CD4-positive, alpha-beta memory T cell (primary cell): Measurements from ENCODE around the gene HIPK3. TPM values are rescaled to one million over a fixed set of nuclear protein-coding genes. Genes with fewer than 3 reads are reported as not detected.
"Not testable (repeated sequence)": the region's sequence is repeated elsewhere in the genome, so short reads cannot be mapped to it uniquely, and the experiment has no call there.

Experiments used
- CTCF ChIA-PET: fragments of 350-600 bp; sonication (Branson Sonifier 250); formaldehyde crosslinking; loops from one replicate; lab custom pipeline; 2021; ENCODE audit warnings: inconsistent platforms; ENCODE audit not compliant: partially characterized antibody; lab: Charles Lee
- POLR2A ChIA-PET: fragments of 350-600 bp; sonication (Branson Sonifier 250); formaldehyde crosslinking; loops from one replicate; lab custom pipeline; 2021; ENCODE audit not compliant: partially characterized antibody; lab: Charles Lee
- DNase-seq, 5 donors: peaks; one replicate each; pipeline versions ENCODE4 v3.0.0 to v3.0.0-alpha.2; 2020 to 2022; ENCODE audit warnings: mixed read lengths in 1 of 5
- H3K27ac ChIP-seq: one replicate; pipeline ENCODE4 v1.7.0; 2013; ENCODE audit warnings: low read depth, low read length
- H3K27me3 ChIP-seq: 2 replicates; pipeline ENCODE4 v1.7.0; 2013; ENCODE audit warnings: mild to moderate bottlenecking, low read length, moderate library complexity; ENCODE audit not compliant: insufficient read depth
- H3K36me3 ChIP-seq: 2 replicates; pipeline ENCODE4 v1.7.0; 2013; ENCODE audit warnings: mild to moderate bottlenecking, low read length, moderate library complexity; ENCODE audit not compliant: insufficient read depth
- H3K4me1 ChIP-seq: 2 replicates; pipeline ENCODE4 v1.7.0; 2013; ENCODE audit warnings: mild to moderate bottlenecking, low read length, moderate library complexity; ENCODE audit not compliant: insufficient read depth
- H3K4me3 ChIP-seq, 2 donors: one replicate each; pipeline ENCODE4 v1.7.0; 2013; ENCODE audit warnings: low read length in 2 of 2, mild to moderate bottlenecking in 1 of 2
- H3K9me3 ChIP-seq, 2 donors: one replicate each; pipeline ENCODE4 v1.7.0; 2013; ENCODE audit warnings: low read length in 2 of 2, control low read depth in 1 of 2; ENCODE audit not compliant: control insufficient read depth in 1 of 2
- H3K27ac Mint-ChIP-seq, 7 donors: one replicate each; pipeline ENCODE4 v1.8.0; 2020 to 2021; ENCODE audit warnings: mixed read lengths in 7 of 7, mild to moderate bottlenecking in 6 of 7, inconsistent platforms in 3 of 7, moderate library complexity in 3 of 7
- H3K27me3 Mint-ChIP-seq, 2 donors: one replicate each; pipeline ENCODE4 v1.8.0; 2020 to 2021; ENCODE audit warnings: mixed read lengths in 2 of 2
- H3K36me3 Mint-ChIP-seq, 2 donors: one replicate each; pipeline ENCODE4 v1.8.0; 2020 to 2021; ENCODE audit warnings: mixed read lengths in 2 of 2, inconsistent platforms in 1 of 2, mild to moderate bottlenecking in 1 of 2
- H3K4me1 Mint-ChIP-seq, 4 donors: one replicate each; pipeline ENCODE4 v1.8.0; 2020 to 2021; ENCODE audit warnings: mixed read lengths in 4 of 4, mild to moderate bottlenecking in 1 of 4
- H3K4me3 Mint-ChIP-seq, 8 donors: one replicate each; pipeline ENCODE4 v1.8.0; 2020 to 2021; ENCODE audit warnings: mixed read lengths in 8 of 8, mild to moderate bottlenecking in 7 of 8, moderate library complexity in 6 of 8, inconsistent platforms in 3 of 8
- H3K9me3 Mint-ChIP-seq, 8 donors: one replicate each; pipeline ENCODE4 v1.8.0; 2020 to 2021; ENCODE audit warnings: mixed read lengths in 8 of 8, mild to moderate bottlenecking in 5 of 8, inconsistent platforms in 3 of 8, moderate library complexity in 1 of 8
- intact Hi-C: fragments of 100-400 bp; cut with micrococcal nuclease; formaldehyde crosslinking; loops from one replicate; pipeline ENCODE4 v1.15.1; 2023
- polyA plus RNA-seq, 2 donors: library from polyadenylated mRNA; unstranded; fragments of 300-500 nt; fragmentation: Illumina TruSeq; gene quantifications; one replicate each; pipeline ENCODE4 v1.2.3, GENCODE V29; 2021
- total RNA-seq, 2 experiments: library from RNA; stranded (reverse); gene quantifications; one replicate each; pipeline ENCODE4 v1.2.3, GENCODE V29; 2021

HIPK3 gene
- total and polyA plus RNA-seq, 4 experiments from 2014 or later, result 31.1 to 92.0 (median 59.8) TPM

DNA sequence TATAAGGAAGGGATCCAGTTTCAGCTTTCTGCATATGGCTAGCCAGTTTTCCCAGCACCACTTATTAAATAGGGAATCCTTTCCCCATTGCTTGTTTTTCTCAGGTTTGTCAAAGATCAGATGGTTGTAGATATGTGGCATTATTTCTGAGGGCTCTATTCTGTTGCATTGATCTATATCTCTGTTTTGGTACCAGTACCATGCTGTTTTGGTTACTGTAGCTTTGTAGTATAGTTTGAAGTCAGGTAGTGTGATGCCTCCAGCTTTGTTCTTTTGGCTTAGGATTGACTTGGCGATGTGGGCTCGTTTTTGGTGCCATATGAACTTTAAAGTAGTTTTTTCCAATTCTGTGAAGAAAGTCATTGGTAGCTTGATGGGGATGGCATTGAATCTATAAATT, 40.5 kb upstream of the HIPK3 start:
- CTCF ChIA-PET, DNase-seq, H3K9me3 Mint-ChIP-seq, POLR2A ChIA-PET, H3K36me3 ChIP-seq, H3K9me3 ChIP-seq, H3K4me1 Mint-ChIP-seq, H3K27ac ChIP-seq, H3K27ac Mint-ChIP-seq, H3K36me3 Mint-ChIP-seq, H3K27me3 Mint-ChIP-seq, H3K4me3 Mint-ChIP-seq, H3K27me3 ChIP-seq, H3K4me3 ChIP-seq, H3K4me1 ChIP-seq, intact Hi-C loops: not testable (repeated sequence)

- Histone ChIP-seq H3K27me3 (no peaks in the 10 kb centered on the region), H3K4me3 (no peak overlapping the region), H3K27ac (no peak overlapping the region), H3K36me3 (no peaks in the 10 kb centered on the region), H3K9me3 (no peaks in the 10 kb centered on the region), H3K4me1 (no peaks in the 10 kb centered on the region)
- H3K27ac Mint-ChIP-seq, result peak overlapping the region in 1 of 7 donors; percentile 57
- intact Hi-C loops, result no loop called here
- no peak for DNase-seq
- ChIA-PET CTCF (no interaction called here), POLR2A (no interaction called here)
- H3K9me3 Mint-ChIP-seq, result peaks cover 0 to 5% (median 0%) of the 10 kb centered on the region in 8 donors
- H3K36me3 Mint-ChIP-seq, result peaks cover 0 to 4% of the 10 kb centered on the region in 2 donors
- peaks cover 0 to 3% of the 10 kb centered on the region in 2 donors for H3K27me3 Mint-ChIP-seq
- H3K4me1 Mint-ChIP-seq, result no peaks in the 10 kb centered on the region
- H3K4me3 Mint-ChIP-seq, result no peak overlapping the region
Observed at GRCh38 chr11:33222052-33222750, 35.0 kb upstream of the HIPK3 start.

DNA sequence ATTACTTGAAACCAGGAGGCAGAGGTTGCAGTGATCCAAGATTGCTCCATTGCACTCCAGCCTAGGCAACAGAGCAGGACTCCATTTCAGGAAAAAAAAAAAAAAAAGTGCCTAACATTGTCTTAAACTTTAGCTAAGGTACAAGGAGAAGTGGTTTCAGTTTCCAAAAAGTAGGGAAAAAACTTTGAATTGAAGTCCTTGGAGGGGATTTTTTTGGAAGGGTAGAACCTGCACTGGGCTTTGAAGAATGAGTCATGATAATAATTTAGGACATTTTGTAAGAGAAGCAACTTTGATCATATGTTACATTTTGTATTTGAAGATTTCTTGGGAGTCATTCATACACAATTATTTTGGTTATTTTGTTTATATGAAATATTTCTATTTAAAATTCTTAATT, 31.8 kb upstream of the HIPK3 start:
- H3K4me1 Mint-ChIP-seq, result no peaks in the 10 kb centered on the region
- Histone ChIP-seq H3K36me3 (no peaks in the 10 kb centered on the region), H3K27me3 (no peaks in the 10 kb centered on the region), H3K9me3 (no peaks in the 10 kb centered on the region), H3K27ac (no peak overlapping the region), H3K4me3 (no peak overlapping the region), H3K4me1 (no peaks in the 10 kb centered on the region)
- intact Hi-C loops, result no loop called here
- ChIA-PET CTCF (no interaction called here), POLR2A (no interaction called here)
- no peak overlapping the region for H3K27ac Mint-ChIP-seq
- DNase-seq, result no peak
- H3K4me3 Mint-ChIP-seq, result no peak overlapping the region
- peaks cover 0 to 2% (median 0%) of the 10 kb centered on the region in 8 donors for H3K9me3 Mint-ChIP-seq
- no peaks in the 10 kb centered on the region for H3K36me3 Mint-ChIP-seq
- no peaks in the 10 kb centered on the region for H3K27me3 Mint-ChIP-seq

GRCh38 chr11:33227578-33228261, 29.5 kb upstream of the HIPK3 start:
- Histone ChIP-seq H3K27me3 (no peaks in the 10 kb centered on the region), H3K9me3 (no peaks in the 10 kb centered on the region), H3K36me3 (no peaks in the 10 kb centered on the region), H3K27ac (no peak overlapping the region), H3K4me3 (no peak overlapping the region), H3K4me1 (no peaks in the 10 kb centered on the region)
- H3K27ac Mint-ChIP-seq, result no peak overlapping the region
- no peaks in the 10 kb centered on the region for H3K36me3 Mint-ChIP-seq
- CTCF ChIA-PET, result no interaction called here
- POLR2A ChIA-PET, result no interaction called here
- intact Hi-C loops, result no loop called here
- H3K9me3 Mint-ChIP-seq, result peaks cover 0 to 2% (median 0%) of the 10 kb centered on the region in 8 donors
- H3K27me3 Mint-ChIP-seq, result no peaks in the 10 kb centered on the region
- no peak for DNase-seq
- no peaks in the 10 kb centered on the region for H3K4me1 Mint-ChIP-seq
- no peak overlapping the region for H3K4me3 Mint-ChIP-seq

GRCh38 chr11:33234397-33235190, 22.6 kb upstream of the HIPK3 start:
- ChIA-PET POLR2A (no interaction called here), CTCF (no interaction called here)
- Histone ChIP-seq H3K9me3 (no peaks in the 10 kb centered on the region), H3K27ac (no peak overlapping the region), H3K4me3 (no peak overlapping the region), H3K27me3 (no peaks in the 10 kb centered on the region), H3K4me1 (no peaks in the 10 kb centered on the region), H3K36me3 (no peaks in the 10 kb centered on the region)
- intact Hi-C loops, result no loop called here
- H3K27me3 Mint-ChIP-seq, result no peaks in the 10 kb centered on the region
- H3K9me3 Mint-ChIP-seq, result no peaks in the 10 kb centered on the region
- H3K4me1 Mint-ChIP-seq, result no peaks in the 10 kb centered on the region
- no peak overlapping the region for H3K4me3 Mint-ChIP-seq
- DNase-seq, result no peak
- no peak overlapping the region for H3K27ac Mint-ChIP-seq
- no peaks in the 10 kb centered on the region for H3K36me3 Mint-ChIP-seq

DNA sequence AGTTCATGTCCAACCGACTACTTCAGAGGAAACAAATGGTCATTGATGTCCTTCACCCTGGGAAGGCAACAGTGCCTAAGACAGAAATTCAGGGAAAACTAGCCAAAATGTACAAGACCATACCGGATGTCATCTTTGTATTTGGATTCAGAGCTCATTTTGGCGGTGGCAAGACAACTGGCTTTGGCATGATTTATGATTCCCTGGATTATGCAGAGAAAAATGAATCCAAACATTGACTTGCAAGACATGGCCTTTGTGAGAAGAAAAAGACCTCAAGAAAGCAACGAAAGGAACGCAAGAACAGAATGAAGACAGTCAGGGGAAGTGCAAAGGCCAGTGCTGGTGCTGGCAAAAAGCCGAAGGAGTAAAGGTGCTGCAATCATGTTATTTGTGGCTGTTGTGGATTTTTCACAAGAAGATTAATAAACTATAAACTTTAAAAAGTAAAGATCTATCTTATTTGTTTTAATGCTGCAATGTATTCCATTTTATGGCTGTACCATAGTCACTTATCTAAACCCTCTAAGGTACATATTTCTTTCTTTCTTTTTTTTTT, 20.1 kb upstream of the HIPK3 start:
- intact Hi-C loops, result no loop called here
- Histone ChIP-seq H3K4me3 (no peak overlapping the region), H3K27me3 (no peaks in the 10 kb centered on the region), H3K4me1 (no peaks in the 10 kb centered on the region), H3K9me3 (no peaks in the 10 kb centered on the region), H3K27ac (no peak overlapping the region), H3K36me3 (no peaks in the 10 kb centered on the region)
- Mint-ChIP-seq H3K4me3 (no peak overlapping the region), H3K27ac (no peak overlapping the region), H3K4me1 (no peaks in the 10 kb centered on the region), H3K36me3 (no peaks in the 10 kb centered on the region), H3K9me3 (no peaks in the 10 kb centered on the region), H3K27me3 (no peaks in the 10 kb centered on the region)
- CTCF ChIA-PET, result no interaction called here
- POLR2A ChIA-PET, result no interaction called here
- no peak for DNase-seq

DNA sequence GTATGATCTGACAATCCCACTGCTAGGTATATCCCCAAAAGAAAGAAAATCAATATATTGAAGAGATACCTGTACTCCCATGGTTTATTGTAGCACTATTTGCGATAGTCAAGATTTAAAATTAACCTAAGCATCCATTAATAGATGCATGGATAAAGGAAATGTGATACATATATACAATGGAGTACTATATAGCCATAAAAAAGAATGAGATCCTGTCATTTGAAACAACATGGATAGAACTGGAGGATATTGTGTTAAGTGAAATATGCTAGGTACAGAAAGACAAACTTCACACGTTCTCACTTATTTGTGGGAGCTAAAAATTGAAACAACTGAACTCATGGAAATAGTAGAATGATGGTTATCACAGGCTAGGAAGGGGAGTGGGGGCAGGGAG, 14.6 kb upstream of the HIPK3 start:
- H3K27me3 ChIP-seq, result no peaks in the 10 kb centered on the region
- peaks cover 6% of the 10 kb centered on the region in 2 donors for H3K27me3 Mint-ChIP-seq
- no peaks in the 10 kb centered on the region for H3K36me3 ChIP-seq
- peak overlapping the region in 1 of 8 donors; percentile 45 for H3K4me3 Mint-ChIP-seq
- no peaks in the 10 kb centered on the region for H3K4me1 Mint-ChIP-seq
- peaks cover 0 to 2% of the 10 kb centered on the region in 2 donors for H3K36me3 Mint-ChIP-seq
- no peak for DNase-seq
- peaks cover 0 to 5% (median 4%) of the 10 kb centered on the region in 8 donors for H3K9me3 Mint-ChIP-seq
- intact Hi-C loops, result no loop called here
- CTCF ChIA-PET, result no interaction called here
- no peak overlapping the region for H3K27ac Mint-ChIP-seq
- H3K4me3 ChIP-seq, result no peak overlapping the region
- no peaks in the 10 kb centered on the region for H3K4me1 ChIP-seq
- POLR2A ChIA-PET, result no interaction called here
- H3K9me3 ChIP-seq, result no peaks in the 10 kb centered on the region
- no peak overlapping the region for H3K27ac ChIP-seq
